Naive B cell (primary cell): ENCODE measurements around the gene OR2T3. TPM values are rescaled to one million over a fixed set of nuclear protein-coding genes. Genes with fewer than 3 reads are reported as not detected.
A peak's percentile ranks its signal among the peaks of the same experiment; 100 is the strongest.
"Not testable (repeated sequence)": the region's sequence is repeated elsewhere in the genome, so short reads cannot be mapped to it uniquely, and the experiment has no call there.

Experiments used
- ATAC-seq, 2 donors: fragments of 150-1000 bp; cut with Tn5 transposase; 2 replicates each; pipeline ENCODE4 v1.10.0; 2021; ENCODE audit warnings: low read depth in 2 of 2, mild to moderate bottlenecking in 2 of 2, moderate library complexity in 2 of 2
- DNase-seq: peaks from one replicate; pipeline ENCODE4 v3.0.0; 2022
- H3K27ac Mint-ChIP-seq, 6 donors: one replicate each; pipeline ENCODE4 v1.8.0; 2020 to 2022; ENCODE audit warnings: mild to moderate bottlenecking in 6 of 6, mixed read lengths in 6 of 6, moderate library complexity in 5 of 6, inconsistent platforms in 2 of 6
- H3K27me3 Mint-ChIP-seq, 3 donors: one replicate each; pipeline ENCODE4 v1.8.0; 2021 to 2022; ENCODE audit warnings: mixed read lengths in 3 of 3, mild to moderate bottlenecking in 1 of 3
- H3K36me3 Mint-ChIP-seq, 2 donors: one replicate each; pipeline ENCODE4 v1.8.0; 2020 to 2022; ENCODE audit warnings: mixed read lengths in 2 of 2, inconsistent platforms in 1 of 2, mild to moderate bottlenecking in 1 of 2
- H3K4me1 Mint-ChIP-seq, 3 donors: one replicate each; pipeline ENCODE4 v1.8.0; 2020 to 2022; ENCODE audit warnings: mixed read lengths in 3 of 3, inconsistent platforms in 1 of 3, mild to moderate bottlenecking in 1 of 3, moderate library complexity in 1 of 3
- H3K4me3 Mint-ChIP-seq, 8 donors: one replicate each; pipeline ENCODE4 v1.8.0; 2020 to 2022; ENCODE audit warnings: mild to moderate bottlenecking in 8 of 8, mixed read lengths in 8 of 8, moderate library complexity in 8 of 8, inconsistent platforms in 2 of 8
- H3K9me3 Mint-ChIP-seq, 7 donors: one replicate each; pipeline ENCODE4 v1.8.0; 2020 to 2022; ENCODE audit warnings: mixed read lengths in 7 of 7, mild to moderate bottlenecking in 5 of 7, inconsistent platforms in 2 of 7, moderate library complexity in 1 of 7
- polyA plus RNA-seq, 6 donors: library from polyadenylated mRNA; unstranded; fragments of 300-500 nt; fragmentation: Illumina TruSeq; gene quantifications; one replicate each; pipeline ENCODE4 v1.2.3, GENCODE V29; 2021; ENCODE audit warnings: low read depth in 6 of 6

OR2T3 gene
- polyA plus RNA-seq = under 1 TPM in 2 of 6 donors, not detected in 4; 0.32 to 0.59 TPM

- H3K36me3 Mint-ChIP-seq, ATAC-seq, DNase-seq, H3K27me3 Mint-ChIP-seq, H3K9me3 Mint-ChIP-seq, H3K4me3 Mint-ChIP-seq: not testable (repeated sequence)
- peak within 1 kb of the TSS in 1 of 6 donors; percentile 49 for H3K27ac Mint-ChIP-seq
- peaks cover 0 to 10% (median 0%) of the 10 kb centered on the region in 3 donors for H3K4me1 Mint-ChIP-seq
These were observed at the start of gene OR2T3 for GRCh38 chr1:248473051-248473450. OR2T3 (plus strand) TSS chr1:248473351; CDS start chr1:248473351, 0 bp downstream.

GRCh38 chr1:248427526-248428191, 45.5 kb upstream of the OR2T3 start:
- Mint-ChIP-seq H3K4me1 (peaks cover 14 to 18% (median 18%) of the 10 kb centered on the region in 3 donors), H3K27ac (peak overlapping the region in 5 of 6 donors; percentile 36 to 94 (median 86)), H3K9me3 (peaks cover 2 to 15% (median 7%) of the 10 kb centered on the region in 7 donors), H3K4me3 (peak overlapping the region in 1 of 8 donors; percentile 77)
- not testable (repeated sequence) for DNase-seq, H3K27me3 Mint-ChIP-seq, H3K36me3 Mint-ChIP-seq
- peak in 1 of 2 donors; percentile 13 for ATAC-seq

GRCh38 chr1:248428192-248428533, 45.0 kb upstream of the OR2T3 start:
- ATAC-seq (peak; percentile 96 to 98), DNase-seq (peak; percentile 46)
- H3K27me3 Mint-ChIP-seq, H3K36me3 Mint-ChIP-seq: not testable (repeated sequence)
- Mint-ChIP-seq H3K4me3 (peak overlapping the region in 1 of 8 donors; percentile 77), H3K9me3 (peaks cover 0 to 10% (median 4%) of the 10 kb centered on the region in 7 donors), H3K27ac (peak overlapping the region in 4 of 6 donors; percentile 36 to 94 (median 90)), H3K4me1 (peaks cover 14 to 18% (median 18%) of the 10 kb centered on the region in 3 donors)

DNA sequence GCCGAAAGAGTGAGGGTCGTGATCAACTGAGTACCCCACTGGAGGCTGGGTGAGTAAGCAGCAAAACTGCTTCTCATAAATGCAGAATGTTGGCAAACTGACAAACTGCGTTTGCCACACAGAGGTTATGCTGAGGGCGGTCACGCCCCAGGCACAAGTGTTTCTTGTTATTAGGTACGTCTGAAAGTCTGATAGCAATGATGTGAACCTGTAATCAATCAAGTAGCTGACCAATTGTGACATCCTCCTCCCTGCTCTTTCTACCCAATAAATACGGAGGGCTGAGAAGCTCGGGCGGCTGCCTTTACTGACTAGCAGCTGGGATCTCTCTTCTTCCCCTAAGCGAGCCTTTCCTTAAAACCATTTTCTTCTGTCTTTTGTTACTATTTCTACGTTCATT, 41.5 kb upstream of the OR2T3 start:
- not testable (repeated sequence) for H3K36me3 Mint-ChIP-seq, ATAC-seq, H3K27me3 Mint-ChIP-seq, H3K4me3 Mint-ChIP-seq, H3K9me3 Mint-ChIP-seq, DNase-seq
- Mint-ChIP-seq H3K27ac (peak overlapping the region in 3 of 6 donors; percentile 1 to 87 (median 63)), H3K4me1 (peaks cover 18 to 20% (median 18%) of the 10 kb centered on the region in 3 donors)

- not testable (repeated sequence) for H3K27me3 Mint-ChIP-seq, DNase-seq, H3K9me3 Mint-ChIP-seq, H3K36me3 Mint-ChIP-seq
- peaks cover 16 to 18% (median 18%) of the 10 kb centered on the region in 3 donors for H3K4me1 Mint-ChIP-seq
- ATAC-seq = peak; percentile 35 to 45
- H3K27ac Mint-ChIP-seq = peak overlapping the region in 4 of 6 donors; percentile 63 to 97 (median 83)
- peak overlapping the region in 4 of 8 donors; percentile 12 to 59 (median 30) for H3K4me3 Mint-ChIP-seq
These were observed 41.0 kb upstream of the OR2T3 start for GRCh38 chr1:248432201-248432600.

DNA sequence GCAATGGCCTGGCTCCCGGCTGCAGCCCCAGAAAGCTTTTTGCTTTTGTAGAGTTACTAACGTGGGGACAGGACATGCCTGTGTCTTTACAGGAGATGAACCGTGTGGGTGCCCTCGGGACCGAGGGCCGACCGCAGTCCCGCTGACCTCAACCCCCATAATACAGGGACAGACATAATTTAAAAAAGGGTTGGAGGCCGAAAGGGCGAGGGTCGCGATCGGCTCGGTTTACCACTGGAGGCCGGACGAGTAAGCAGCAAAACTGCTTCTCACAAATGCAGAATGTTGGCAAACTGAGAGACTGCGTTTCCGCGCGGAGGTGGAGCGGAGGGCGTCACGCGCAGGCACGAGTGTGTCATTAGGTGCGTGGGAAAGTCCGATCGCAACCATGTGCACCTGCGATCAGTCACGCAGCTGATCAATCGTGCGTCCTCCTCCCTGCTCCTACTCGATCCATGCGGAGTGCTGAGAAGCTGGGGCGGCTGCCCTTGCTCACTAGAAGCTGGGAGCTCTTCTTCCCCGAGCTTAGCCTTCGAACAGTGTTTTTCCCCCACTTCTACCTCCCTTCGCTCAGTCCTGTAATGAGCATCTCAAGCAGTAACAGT, 39.2 kb upstream of the OR2T3 start:
- H3K9me3 Mint-ChIP-seq, H3K4me3 Mint-ChIP-seq, H3K36me3 Mint-ChIP-seq, H3K27me3 Mint-ChIP-seq, ATAC-seq, H3K27ac Mint-ChIP-seq, DNase-seq: not testable (repeated sequence)
- peaks cover 3 to 10% (median 6%) of the 10 kb centered on the region in 3 donors for H3K4me1 Mint-ChIP-seq

- not testable (repeated sequence) for H3K9me3 Mint-ChIP-seq, H3K4me3 Mint-ChIP-seq, H3K36me3 Mint-ChIP-seq, H3K27ac Mint-ChIP-seq, ATAC-seq, H3K27me3 Mint-ChIP-seq, DNase-seq
- peaks cover 0 to 10% (median 6%) of the 10 kb centered on the region in 3 donors for H3K4me1 Mint-ChIP-seq
These were observed 38.2 kb upstream of the OR2T3 start for GRCh38 chr1:248434913-248435312.

DNA sequence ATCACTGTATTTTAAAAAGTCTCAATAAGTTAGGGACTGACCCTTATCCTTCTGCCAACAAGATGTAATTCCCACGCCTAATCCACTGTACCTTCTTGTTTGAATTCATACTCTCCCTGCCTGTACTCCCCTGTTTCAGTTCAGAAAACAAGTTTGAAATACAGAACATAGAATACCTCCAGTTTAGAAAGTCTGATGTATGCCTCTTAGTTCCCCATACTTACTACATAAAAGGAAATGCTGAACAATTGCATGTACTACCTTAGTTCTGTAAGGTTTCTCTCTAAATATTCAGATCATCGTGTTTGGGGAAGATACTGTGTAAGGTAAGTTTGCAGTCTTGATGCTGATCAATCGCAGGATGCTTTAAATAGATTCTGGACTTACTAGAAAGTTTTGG, 36.8 kb upstream of the OR2T3 start:
- ATAC-seq, H3K27me3 Mint-ChIP-seq, H3K4me3 Mint-ChIP-seq, H3K4me1 Mint-ChIP-seq, H3K36me3 Mint-ChIP-seq, DNase-seq, H3K9me3 Mint-ChIP-seq: not testable (repeated sequence)
- peak overlapping the region in 1 of 6 donors; percentile 26 for H3K27ac Mint-ChIP-seq

GRCh38 chr1:248438668-248439067, 34.5 kb upstream of the OR2T3 start:
- not testable (repeated sequence) for ATAC-seq, H3K36me3 Mint-ChIP-seq, H3K9me3 Mint-ChIP-seq, H3K4me3 Mint-ChIP-seq, DNase-seq, H3K27ac Mint-ChIP-seq, H3K4me1 Mint-ChIP-seq, H3K27me3 Mint-ChIP-seq

DNA sequence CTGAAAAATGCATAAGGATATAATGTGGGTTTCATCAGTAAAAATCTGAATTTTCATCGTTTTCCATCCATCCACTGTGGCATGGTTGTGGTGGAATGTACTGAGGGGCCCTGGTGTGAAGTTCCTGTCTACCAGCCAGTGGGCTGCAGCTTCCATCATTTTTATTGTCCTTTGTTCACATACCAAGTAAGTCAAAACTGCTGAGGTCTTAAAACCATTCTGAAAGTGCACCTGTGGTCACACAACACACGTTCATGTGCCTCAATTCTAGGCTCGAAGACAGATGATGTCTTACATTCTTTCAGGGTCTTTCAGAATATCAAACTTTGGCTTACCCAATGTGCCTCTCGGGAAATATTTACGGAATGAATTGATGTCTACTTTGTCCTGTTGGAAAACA, 33.9 kb upstream of the OR2T3 start:
- DNase-seq, H3K9me3 Mint-ChIP-seq, H3K4me1 Mint-ChIP-seq, H3K27ac Mint-ChIP-seq, ATAC-seq, H3K4me3 Mint-ChIP-seq, H3K36me3 Mint-ChIP-seq, H3K27me3 Mint-ChIP-seq: not testable (repeated sequence)

DNA sequence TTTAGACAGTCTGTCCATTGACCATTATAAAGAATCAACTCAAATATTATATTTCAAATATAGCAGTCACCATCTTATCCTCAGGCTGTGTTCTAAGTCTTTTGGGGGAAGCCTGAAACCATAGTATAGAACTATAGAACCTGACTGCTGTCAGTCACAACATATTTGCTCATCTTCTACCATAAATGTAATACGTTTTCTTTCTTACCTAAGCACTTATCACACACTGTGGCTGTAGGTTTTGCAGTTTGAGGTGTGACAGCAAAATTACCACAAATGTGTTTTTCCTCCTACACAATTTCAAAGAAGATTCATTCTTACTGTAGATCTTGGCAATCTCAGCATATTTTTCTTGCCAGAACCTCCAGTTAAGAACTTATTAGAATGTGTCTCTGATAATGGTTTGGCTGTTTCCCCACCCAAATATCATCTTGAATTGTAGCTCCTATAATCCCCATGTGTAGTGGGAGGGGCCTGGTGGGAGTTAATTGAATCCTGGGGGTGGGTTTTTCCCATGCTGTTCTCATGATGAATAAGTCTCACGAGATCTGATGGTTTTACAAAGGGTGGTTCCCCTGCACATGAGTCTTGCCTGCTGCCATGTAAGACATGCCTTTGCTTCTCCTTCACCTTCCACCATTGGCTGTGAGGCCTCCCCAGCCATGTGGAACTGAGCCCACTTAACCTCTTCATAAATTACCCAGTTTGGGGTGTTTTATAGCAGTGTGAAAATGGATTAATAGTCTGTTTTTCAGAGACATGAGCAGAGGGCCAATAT, 30.5 kb upstream of the OR2T3 start:
- not testable (repeated sequence) for H3K36me3 Mint-ChIP-seq, ATAC-seq, H3K27me3 Mint-ChIP-seq, H3K9me3 Mint-ChIP-seq, H3K4me3 Mint-ChIP-seq, DNase-seq
- Mint-ChIP-seq H3K27ac (peak overlapping the region in 2 of 6 donors; percentile 58 to 86), H3K4me1 (peaks cover 21 to 29% (median 27%) of the 10 kb centered on the region in 3 donors)

DNA sequence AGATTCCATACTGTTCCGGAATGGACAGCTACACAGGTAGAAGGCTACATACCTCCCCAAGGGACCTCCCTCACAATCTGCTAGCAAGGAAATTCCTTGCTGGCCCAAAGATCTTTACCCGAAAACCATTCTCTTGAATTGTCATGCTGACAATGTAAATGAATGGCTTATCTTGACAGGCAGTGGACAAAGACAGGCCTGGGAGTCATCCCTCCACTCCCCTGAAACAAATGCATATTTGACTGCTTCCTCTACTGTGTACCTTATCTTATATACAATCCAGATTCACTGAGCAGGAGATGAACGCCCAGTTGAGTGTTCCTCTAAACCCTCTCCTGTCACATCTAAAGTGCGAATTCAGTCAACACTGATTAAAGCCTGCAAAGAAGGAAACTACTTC, 28.5 kb upstream of the OR2T3 start:
- H3K36me3 Mint-ChIP-seq, DNase-seq, ATAC-seq, H3K27me3 Mint-ChIP-seq, H3K9me3 Mint-ChIP-seq: not testable (repeated sequence)
- Mint-ChIP-seq H3K27ac (peak overlapping the region in 1 of 6 donors; percentile 15), H3K4me3 (peak overlapping the region in 2 of 8 donors; percentile 24 to 49), H3K4me1 (peaks cover 24 to 33% (median 27%) of the 10 kb centered on the region in 3 donors)

DNA sequence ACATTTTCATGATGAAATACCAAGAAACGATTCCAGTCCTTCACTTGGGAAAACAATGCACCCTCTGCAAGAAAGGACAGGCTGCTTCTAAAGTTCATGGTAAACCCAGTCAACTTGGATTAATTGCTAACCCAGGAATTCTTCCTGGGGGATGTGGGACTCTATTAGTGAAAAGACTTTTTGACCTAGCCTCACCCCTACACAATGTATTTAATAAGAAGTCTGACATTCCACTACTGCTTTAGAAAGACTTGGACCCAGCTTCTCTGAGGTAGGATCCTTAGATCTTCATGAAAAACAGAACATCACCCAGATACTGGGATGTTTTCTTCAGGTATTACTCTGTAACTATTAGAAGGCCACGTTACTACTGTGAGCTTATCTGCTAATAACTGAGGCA, 27.8 kb upstream of the OR2T3 start, which contains the start of gene OR2T2:
Gene OR2T2, plus strand, starts transcription at position 239 of the 400 bp plus-strand sequence. CDS start 7,161 bp downstream, outside the sequence.
- H3K27ac Mint-ChIP-seq = peak within 1 kb of the TSS; percentile 64 to 97 (median 92)

More for the DNA sequence above, 27.8 kb upstream of the OR2T3 start, which contains the start of gene OR2T2:
- H3K36me3 Mint-ChIP-seq, H3K9me3 Mint-ChIP-seq, ATAC-seq, H3K27me3 Mint-ChIP-seq, DNase-seq: not testable (repeated sequence)
- peaks cover 28 to 39% (median 33%) of the 10 kb centered on the region in 3 donors for H3K4me1 Mint-ChIP-seq
- H3K4me3 Mint-ChIP-seq = peak within 1 kb of the TSS in 5 of 8 donors; percentile 49 to 81 (median 71)
